GM12878 (cell line): Measurements from ENCODE around the gene EMID1. TPM values are rescaled to one million over a fixed set of nuclear protein-coding genes. Genes with fewer than 3 reads are reported as not detected.

Experiments used
- ATAC-seq: fragments of 200-7000 bp; cut with Tn5 transposase; 3 replicates; pipeline ENCODE4 v1.9.1; 2020; ENCODE audit warnings: mild to moderate bottlenecking, moderate library complexity
- BruUV-seq: library from RNA; stranded (reverse); fragments of 400-500 nt; replicated peaks from 2 replicates; lab custom pipeline; 2021; lab: Mats Ljungman, UMichigan
- CTCF ChIA-PET: fragments of 300-600 bp; sonication (Branson Sonifier 250); formaldehyde crosslinking; extraction: SDS; loops from one replicate; lab custom pipeline; 2021; ENCODE audit warnings: inconsistent platforms; lab: Yijun Ruan, JAX
- POLR2A ChIA-PET: fragments of 350-600 bp; formaldehyde crosslinking; extraction: SDS; loops from one replicate; lab custom pipeline; 2021; ENCODE audit warnings: inconsistent platforms; lab: Charles Lee
- RAD21 ChIA-PET: fragments of 300-600 bp; sonication (Branson Sonifier 250); formaldehyde crosslinking; loops from one replicate; lab custom pipeline; 2023; ENCODE audit warnings: antibody characterized with exemption; ENCODE audit not compliant: unreplicated experiment; lab: Charles Lee
- SMC1A ChIA-PET: fragments of 300-600 bp; sonication (Branson Sonifier 250); formaldehyde crosslinking; loops from one replicate; lab custom pipeline; 2023; ENCODE audit not compliant: unreplicated experiment, uncharacterized antibody; lab: Charles Lee
- DNase-seq: peaks from one replicate; pipeline ENCODE4 v3.0.0-alpha.2; 2011; ENCODE audit warnings: low read depth, low spot score
- FAIRE-seq: peaks from 3 replicates; lab custom pipeline; 2011; peaks lifted over from hg19 to GRCh38; lab: Jason Lieb, UNC
- H2AFZ ChIP-seq: 2 replicates; pipeline ENCODE4 v1.6.0; 2011; ENCODE audit warnings: low read depth, low read length, control low read depth; ENCODE audit not compliant: control insufficient read depth
- H3K27ac ChIP-seq: 2 replicates; pipeline ENCODE4 v1.5.1; 2011; ENCODE audit warnings: control low read depth; ENCODE audit not compliant: control insufficient read depth, insufficient read depth
- H3K27me3 ChIP-seq, 2 experiments: replicated peaks in 1 of 2; 2 replicates each; pipeline versions ENCODE4 v1.6.0 to v1.6.1; 2011; ENCODE audit warnings: low read length in 1 of 2; ENCODE audit not compliant: control insufficient read depth in 2 of 2, insufficient read depth in 2 of 2
- H3K36me3 ChIP-seq, 2 experiments: 2 replicates each; pipeline ENCODE4 v1.5.1; 2011; ENCODE audit warnings: low read length in 1 of 2; ENCODE audit not compliant: control insufficient read depth in 2 of 2, insufficient read depth in 2 of 2
- H3K4me1 ChIP-seq: 2 replicates; pipeline ENCODE4 v1.6.1; 2011; ENCODE audit warnings: mild to moderate bottlenecking, low read length, moderate library complexity, mixed read lengths; ENCODE audit not compliant: control insufficient read depth, insufficient read depth
- H3K4me2 ChIP-seq: 2 replicates; pipeline ENCODE4 v1.6.0; 2011; ENCODE audit warnings: control low read depth; ENCODE audit not compliant: control insufficient read depth, insufficient read depth
- H3K4me3 ChIP-seq: fragments of 200-600 bp; sonication (generic); 2 replicates; pipeline ENCODE4 v1.5.1; 2016
- H3K79me2 ChIP-seq: 2 replicates; pipeline ENCODE4 v1.6.0; 2011; ENCODE audit warnings: low read length; ENCODE audit not compliant: control insufficient read depth, insufficient read depth
- H3K9ac ChIP-seq: 2 replicates; pipeline ENCODE4 v1.8.0; 2011; ENCODE audit warnings: low read length, control low read depth, mixed read lengths; ENCODE audit not compliant: control insufficient read depth, insufficient read depth
- H3K9me3 ChIP-seq: replicated peaks from 3 replicates; pipeline ENCODE4 v1.5.1; 2011; ENCODE audit warnings: mild to moderate bottlenecking, low read length; ENCODE audit not compliant: control insufficient read depth, insufficient read depth
- H4K20me1 ChIP-seq: 2 replicates; pipeline ENCODE4 v1.6.0; 2011; ENCODE audit not compliant: control insufficient read depth, insufficient read depth
- CTCF ChIP-seq, 3 experiments: IDR thresholded peaks in 2 of 3; conservative IDR thresholded peaks in 1 of 3; 2 replicates each; pipeline ENCODE4 v1.5.1; 2011; ENCODE audit warnings: low read depth in 3 of 3, low read length in 3 of 3, mild to moderate bottlenecking in 3 of 3, control low read depth in 2 of 3, moderate library complexity in 2 of 3, inconsistent platforms in 1 of 3, mixed read lengths in 1 of 3; ENCODE audit not compliant: control insufficient read depth in 2 of 3, insufficient read depth in 1 of 3; ENCODE audit errors: extremely low read depth in 1 of 3
- FOS ChIP-seq: IDR thresholded peaks from 3 replicates; pipeline ENCODE4 v1.6.1; 2011; ENCODE audit warnings: borderline replicate concordance; ENCODE audit not compliant: insufficient read length; ENCODE audit errors: extremely low read depth
- MEF2B ChIP-seq: fragments of 450-650 bp; IDR thresholded peaks from 2 replicates; pipeline ENCODE4 v1.6.1; 2018; ENCODE audit warnings: mild to moderate bottlenecking, moderate library complexity; ENCODE audit not compliant: partially characterized antibody, poor library complexity, severe bottlenecking
- MLLT1 ChIP-seq: fragments of 450-650 bp; IDR thresholded peaks from 2 replicates; pipeline ENCODE4 v1.6.1; 2016; ENCODE audit warnings: mild to moderate bottlenecking
- WGBS: methylation state at CpG from one replicate; pipeline ENCODE4 v1.1.6; 2016; ENCODE audit warnings: low lambda C conversion rate; ENCODE audit not compliant: insufficient replicate concordance, insufficient coverage; ENCODE audit errors: missing lambda C conversion rate; 5-methylcytosine and 5-hydroxymethylcytosine counted together
- in situ Hi-C: fragments of 300-500 bp; cut with MboI; formaldehyde crosslinking; loops from 9 replicates; pipeline ENCODE4 v1.14.3; 2018; ENCODE audit warnings: mixed read lengths
- intact Hi-C: fragments of 100-400 bp; cut with micrococcal nuclease; formaldehyde crosslinking; loops from one replicate; pipeline ENCODE4 v1.14.2; 2022; ENCODE audit not compliant: unreplicated experiment
- polyA plus RNA-seq, 11 experiments: library from polyadenylated mRNA; depleted of rRNA in 4 of 11; unstranded in 6 of 11; stranded (reverse) in 5 of 11; fragments of >200 nt; fragmentation: Nextera tagmentation in 4 of 11; fragmentation: Illumina TruSeq in 1 of 11; extraction: Ambion mirVana in 4 of 11; extraction: Trizol in 1 of 11; gene quantifications; 1 replicate in 1 of 11; 2 replicates in 10 of 11; pipeline versions ENCODE4 v1.2.1 to v1.2.3, GENCODE V29; 2011 to 2016; ENCODE audit warnings: inconsistent platforms in 2 of 11, missing spikeins in 2 of 11, low read depth in 1 of 11
- total RNA-seq, 4 experiments: library from RNA; depleted of rRNA in 3 of 4; stranded (reverse); fragments of >200 nt in 3 of 4; fragmentation: Illumina TruSeq in 1 of 4; extraction: Trizol in 1 of 4; gene quantifications; 2 replicates each; pipeline versions ENCODE4 v1.2.1 to v1.2.3, GENCODE V29; 2013 to 2021

Gene EMID1
- total and polyA plus RNA-seq, 10 of the 15 experiments (the other 5 are each of a cell fraction or from before 2014, with no cell fraction given), result 1.2 to 60.3 (median 12.0) TPM

GRCh38 chr22:29266564-29267461, 61.1 kb downstream of the EMID1 start:
- H3K9me3 ChIP-seq, result no peaks in the 10 kb centered on the region
- in situ Hi-C loops, result no loop called here
- TF ChIP-seq FOS, result no peak
- TF ChIP-seq MEF2B, result peak; percentile 37
- TF ChIP-seq, all 136 proteins: peak for 1
- ChIA-PET POLR2A (interaction anchor here (1.0 to 1.1 kb wide), 2 partner anchors 57 to 64 kb away, joined by 3 to 4 read pairs; no protein-coding TSS in a partner anchor), SMC1A (interaction anchor here (0.5 to 1.7 kb wide), 5 partner anchors 10 to 133 kb away, joined by 3 to 7 read pairs (median 4); no protein-coding TSS in a partner anchor), RAD21 (interaction anchor here (1.2 kb wide), 1 partner anchor 60 kb away, joined by 3 read pairs; no protein-coding TSS in a partner anchor), CTCF (interaction anchor here (0.6 to 0.8 kb wide), 2 partner anchors 36 to 113 kb away, joined by 3 read pairs; no protein-coding TSS in a partner anchor)
- FAIRE-seq, result no peak
- H3K9ac ChIP-seq, result peak overlapping the region; percentile 99
- peak overlapping the region; percentile 96 for H3K4me3 ChIP-seq
- peak overlapping the region; percentile 100 for H2AFZ ChIP-seq
- peak; percentile 15 for ATAC-seq
- intact Hi-C loops, result no loop called here
- H3K27ac ChIP-seq, result peak overlapping the region; percentile 100
- no peaks in the 10 kb centered on the region for H3K27me3 ChIP-seq
- peak overlapping the region; percentile 88 for H3K4me2 ChIP-seq
- WGBS, result 19% methylated on average over 13 of the region's 13 CpGs
- H4K20me1 ChIP-seq, result peaks cover 13% of the 10 kb centered on the region
- no peak for DNase-seq
- no TSS peak for BruUV-seq
- H3K4me1 ChIP-seq, result no peaks in the 10 kb centered on the region; the same call in 1 of the 2 replicates
- peaks cover 9 to 16% of the 10 kb centered on the region in 2 experiments for H3K36me3 ChIP-seq
- peaks cover 62% of the 10 kb centered on the region for H3K79me2 ChIP-seq

GRCh38 chr22:29267462-29267857, 61.8 kb downstream of the EMID1 start:
- SMC1A ChIA-PET, result interaction anchor here (0.5 to 1.7 kb wide), 3 partner anchors 10 to 134 kb away, joined by 3 to 7 read pairs (median 4); no protein-coding TSS in a partner anchor
- CTCF ChIA-PET, result no interaction called here
- peak overlapping the region; percentile 99 for H3K9ac ChIP-seq
- BruUV-seq, result TSS peak; percentile 77
- H3K4me3 ChIP-seq, result peak overlapping the region; percentile 96
- ATAC-seq (no peak), FAIRE-seq (no peak), DNase-seq (no peak)
- no peaks in the 10 kb centered on the region; the same call in 1 of the 2 replicates for H3K4me1 ChIP-seq
- peak overlapping the region; percentile 100 for H3K27ac ChIP-seq
- H3K36me3 ChIP-seq, result peaks cover 9 to 20% of the 10 kb centered on the region in 2 experiments
- H3K27me3 ChIP-seq, result no peaks in the 10 kb centered on the region
- H3K4me2 ChIP-seq, result peak overlapping the region; percentile 88
- under 1% methylated on average over 30 of the region's 32 CpGs for WGBS
- in situ Hi-C loops, result no loop called here
- peaks cover 16% of the 10 kb centered on the region for H4K20me1 ChIP-seq
- intact Hi-C loops, result no loop called here
- H2AFZ ChIP-seq, result peak overlapping the region; percentile 100
- H3K79me2 ChIP-seq, result peaks cover 69% of the 10 kb centered on the region
- POLR2A ChIA-PET, result interaction anchor here (1.0 to 1.1 kb wide), 2 partner anchors 58 to 64 kb away, joined by 3 to 4 read pairs; no protein-coding TSS in a partner anchor
- H3K9me3 ChIP-seq, result no peaks in the 10 kb centered on the region
- RAD21 ChIA-PET, result interaction anchor here (1.2 kb wide), 1 partner anchor 61 kb away, joined by 3 read pairs; no protein-coding TSS in a partner anchor
- TF ChIP-seq CTCF (IDR thresholded peaks at IDR 0.05 in 2 of 3, conservative IDR thresholded peaks at IDR 0.05 in 1 of 3; ENCODE audit: control insufficient read depth in 2 of 3, extremely low read depth in 1 of 3, insufficient read depth in 1 of 3, low read depth in 3 of 3, low read length in 3 of 3) (no peak), MLLT1 (no peak)
